ENCODE results near the gene SEMA5B.

Gene SEMA5B

GRCh38 chr3:122962149-122962548 is 65.4 kb downstream of the SEMA5B start:
- no peaks in the 10 kb centered on the region for H3K9me3 ChIP-seq (replicated peaks; ENCODE audit: low read length)
- no peak overlapping the region for H3K9ac ChIP-seq (ENCODE audit: low read depth, low read length)
- H3K4me1 ChIP-seq (ENCODE audit: control insufficient read depth, insufficient read depth, low read length) = no peaks in the 10 kb centered on the region

DNA sequence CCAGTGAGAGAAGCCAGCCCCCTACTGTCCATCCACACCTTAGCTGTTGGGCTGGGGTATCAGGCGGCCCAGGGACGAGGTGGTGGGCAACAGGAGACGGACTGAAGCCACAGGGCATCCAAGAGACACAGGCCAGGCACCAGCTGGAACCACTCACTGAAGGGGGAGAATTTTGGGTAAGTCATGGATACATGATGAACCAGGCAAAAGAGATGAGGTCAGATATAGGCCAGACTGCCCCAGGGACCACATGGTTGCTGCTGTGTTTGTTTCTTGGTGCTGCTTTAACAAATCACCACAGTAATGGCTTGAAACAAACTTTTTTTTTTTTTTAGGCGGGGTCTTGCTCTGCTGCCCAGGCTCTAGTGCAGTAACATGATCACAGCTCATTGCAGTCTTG is 66.4 kb downstream of the SEMA5B start:
- peaks cover 92% of the 10 kb centered on the region for H3K27me3 ChIP-seq (ENCODE audit: control insufficient read depth, insufficient read depth, low read length)
- H3K9ac ChIP-seq (ENCODE audit: low read depth, low read length) = no peak overlapping the region

More at GRCh38 chr3:122962149-122962548, 65.4 kb downstream of the SEMA5B start:
- Histone ChIP-seq H3K27me3 (ENCODE audit: control insufficient read depth, insufficient read depth, low read length) (peaks cover 82% of the 10 kb centered on the region), H3K36me3 (ENCODE audit: insufficient read depth, low read length) (no peaks in the 10 kb centered on the region), H3K4me2 (ENCODE audit: low read length) (no peak overlapping the region), H3K4me3 (ENCODE audit: low read length) (no peak overlapping the region)

GRCh38 chr3:122960652-122961051 is 66.9 kb downstream of the SEMA5B start:
- Histone ChIP-seq H3K4me2 (ENCODE audit: low read length) (no peak overlapping the region), H3K36me3 (ENCODE audit: insufficient read depth, low read length) (no peaks in the 10 kb centered on the region), H3K9ac (ENCODE audit: low read depth, low read length) (no peak overlapping the region), H3K27me3 (ENCODE audit: control insufficient read depth, insufficient read depth, low read length) (peaks cover 93% of the 10 kb centered on the region), H3K4me1 (ENCODE audit: control insufficient read depth, insufficient read depth, low read length) (no peaks in the 10 kb centered on the region), H3K9me3 (replicated peaks; ENCODE audit: low read length) (no peaks in the 10 kb centered on the region), H3K4me3 (ENCODE audit: low read length) (no peak overlapping the region)

More for the DNA sequence above, 66.4 kb downstream of the SEMA5B start:
- Histone ChIP-seq H3K36me3 (ENCODE audit: insufficient read depth, low read length) (no peaks in the 10 kb centered on the region), H3K4me1 (ENCODE audit: control insufficient read depth, insufficient read depth, low read length) (no peaks in the 10 kb centered on the region), H3K4me3 (ENCODE audit: low read length) (no peak overlapping the region), H3K4me2 (ENCODE audit: low read length) (no peak overlapping the region), H3K9me3 (replicated peaks; ENCODE audit: low read length) (no peaks in the 10 kb centered on the region)

- no peak overlapping the region for H3K4me2 ChIP-seq (ENCODE audit: low read length)
- H3K4me1 ChIP-seq (ENCODE audit: control insufficient read depth, insufficient read depth, low read length) = no peaks in the 10 kb centered on the region
- no peaks in the 10 kb centered on the region for H3K9me3 ChIP-seq (replicated peaks; ENCODE audit: low read length)
- H3K4me3 ChIP-seq (ENCODE audit: low read length) = no peak overlapping the region
- H3K27me3 ChIP-seq (ENCODE audit: control insufficient read depth, insufficient read depth, low read length) = peaks cover 89% of the 10 kb centered on the region
- H3K9ac ChIP-seq (ENCODE audit: low read depth, low read length) = no peak overlapping the region
- no peaks in the 10 kb centered on the region for H3K36me3 ChIP-seq (ENCODE audit: insufficient read depth, low read length)
Observed at GRCh38 chr3:122959339-122959738, 68.2 kb downstream of the SEMA5B start.

GRCh38 chr3:122957707-122958689 is 69.6 kb downstream of the SEMA5B start:
- no peaks in the 10 kb centered on the region for H3K4me1 ChIP-seq (ENCODE audit: control insufficient read depth, insufficient read depth, low read length)
- no peaks in the 10 kb centered on the region for H3K9me3 ChIP-seq (replicated peaks; ENCODE audit: low read length)
- H3K4me2 ChIP-seq (ENCODE audit: low read length) = no peak overlapping the region
- H3K4me3 ChIP-seq (ENCODE audit: low read length) = no peak overlapping the region
- no peak overlapping the region for H3K9ac ChIP-seq (ENCODE audit: low read depth, low read length)
- H3K36me3 ChIP-seq (ENCODE audit: insufficient read depth, low read length) = no peaks in the 10 kb centered on the region
- H3K27me3 ChIP-seq (ENCODE audit: control insufficient read depth, insufficient read depth, low read length) = peaks cover 84% of the 10 kb centered on the region

- no peak overlapping the region for H3K4me2 ChIP-seq (ENCODE audit: low read length)
- H3K4me1 ChIP-seq (ENCODE audit: control insufficient read depth, insufficient read depth, low read length) = no peaks in the 10 kb centered on the region
- H3K9ac ChIP-seq (ENCODE audit: low read depth, low read length) = no peak overlapping the region
- no peaks in the 10 kb centered on the region for H3K9me3 ChIP-seq (replicated peaks; ENCODE audit: low read length)
- no peaks in the 10 kb centered on the region for H3K36me3 ChIP-seq (ENCODE audit: insufficient read depth, low read length)
- H3K27me3 ChIP-seq (ENCODE audit: control insufficient read depth, insufficient read depth, low read length) = peaks cover 73% of the 10 kb centered on the region
- no peak overlapping the region for H3K4me3 ChIP-seq (ENCODE audit: low read length)
Observed at GRCh38 chr3:122956693-122957455, 70.7 kb downstream of the SEMA5B start.

DNA sequence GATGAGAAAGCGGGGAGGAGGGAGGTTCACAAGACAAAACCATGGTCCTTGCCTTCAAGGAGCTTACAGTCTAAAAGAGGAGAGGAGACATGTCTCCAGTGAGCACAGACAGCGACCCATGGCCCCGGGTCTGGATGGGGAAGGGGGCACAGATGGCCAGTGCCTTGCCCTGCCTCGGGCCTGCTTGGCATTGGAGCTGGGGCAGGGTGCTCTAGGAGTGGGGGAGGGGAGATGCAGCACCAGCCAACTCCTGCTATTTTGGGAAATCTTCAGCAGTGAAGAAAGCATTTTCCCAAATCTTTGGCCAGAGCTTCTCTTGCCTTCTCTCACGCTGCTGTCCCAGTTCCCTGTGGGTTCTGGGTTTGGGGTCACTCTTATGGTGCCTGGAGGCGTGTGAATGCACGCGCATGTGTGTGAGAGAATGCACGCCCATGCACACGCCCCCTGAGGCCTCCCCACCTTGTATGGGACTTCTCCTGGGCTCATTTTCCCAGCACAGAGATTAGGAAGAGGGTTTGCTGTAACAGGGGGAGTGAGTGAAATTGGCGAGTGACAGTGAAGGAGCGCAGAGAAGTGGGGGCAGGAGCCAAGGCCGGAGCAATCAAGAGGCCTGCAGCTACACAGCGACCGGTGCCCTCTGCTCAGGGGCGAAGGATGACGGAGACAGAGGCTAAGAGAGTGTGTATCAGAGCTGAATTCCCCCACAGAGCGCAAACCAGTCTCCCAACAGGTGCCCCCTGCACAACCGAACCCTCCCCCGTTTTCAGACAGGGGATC is 71.5 kb downstream of the SEMA5B start:
- no peaks in the 10 kb centered on the region for H3K4me1 ChIP-seq (ENCODE audit: control insufficient read depth, insufficient read depth, low read length)
- peaks cover 65% of the 10 kb centered on the region for H3K27me3 ChIP-seq (ENCODE audit: control insufficient read depth, insufficient read depth, low read length)
- no peak overlapping the region for H3K4me3 ChIP-seq (ENCODE audit: low read length)
- no peaks in the 10 kb centered on the region for H3K36me3 ChIP-seq (ENCODE audit: insufficient read depth, low read length)
- no peaks in the 10 kb centered on the region for H3K9me3 ChIP-seq (replicated peaks; ENCODE audit: low read length)
- no peak overlapping the region for H3K9ac ChIP-seq (ENCODE audit: low read depth, low read length)
- no peak overlapping the region for H3K4me2 ChIP-seq (ENCODE audit: low read length)

DNA sequence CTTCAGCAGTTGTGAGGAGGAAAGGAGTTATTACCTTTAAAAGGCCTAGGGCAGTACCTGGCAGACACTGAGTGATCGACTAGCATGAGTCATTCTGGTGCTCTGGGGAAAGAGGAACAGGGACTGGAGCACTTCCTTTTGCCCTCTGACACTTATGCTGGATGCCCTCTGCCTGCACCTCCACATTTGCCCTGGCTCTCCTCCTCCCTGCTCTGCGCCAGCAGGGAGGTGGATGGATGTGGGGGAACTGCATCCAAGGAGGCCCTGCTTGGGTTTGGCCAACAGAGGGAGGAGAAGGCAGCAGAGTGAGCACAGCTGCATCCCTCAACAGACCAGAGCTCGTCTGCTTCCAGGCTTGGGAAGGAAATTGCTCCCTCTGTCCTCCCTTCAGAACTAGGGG is 75.0 kb downstream of the SEMA5B start:
- Histone ChIP-seq H3K4me3 (ENCODE audit: low read length) (no peak overlapping the region), H3K4me2 (ENCODE audit: low read length) (no peak overlapping the region), H3K27me3 (ENCODE audit: control insufficient read depth, insufficient read depth, low read length) (peaks cover 52% of the 10 kb centered on the region), H3K36me3 (ENCODE audit: insufficient read depth, low read length) (no peaks in the 10 kb centered on the region), H3K4me1 (ENCODE audit: control insufficient read depth, insufficient read depth, low read length) (no peaks in the 10 kb centered on the region), H3K9me3 (replicated peaks; ENCODE audit: low read length) (no peaks in the 10 kb centered on the region), H3K9ac (ENCODE audit: low read depth, low read length) (no peak overlapping the region)

GRCh38 chr3:122948408-122948807 is 79.2 kb downstream of the SEMA5B start:
- no peaks in the 10 kb centered on the region for H3K36me3 ChIP-seq (ENCODE audit: insufficient read depth, low read length)
- H3K27me3 ChIP-seq (ENCODE audit: control insufficient read depth, insufficient read depth, low read length) = peaks cover 43% of the 10 kb centered on the region
- H3K9me3 ChIP-seq (replicated peaks; ENCODE audit: low read length) = no peaks in the 10 kb centered on the region
- no peak overlapping the region for H3K9ac ChIP-seq (ENCODE audit: low read depth, low read length)
- H3K4me1 ChIP-seq (ENCODE audit: control insufficient read depth, insufficient read depth, low read length) = no peaks in the 10 kb centered on the region
- no peak overlapping the region for H3K4me2 ChIP-seq (ENCODE audit: low read length)
- H3K4me3 ChIP-seq (ENCODE audit: low read length) = no peak overlapping the region

GRCh38 chr3:122947738-122948137 is 79.8 kb downstream of the SEMA5B start:
- Histone ChIP-seq H3K4me2 (ENCODE audit: low read length) (no peak overlapping the region), H3K4me1 (ENCODE audit: control insufficient read depth, insufficient read depth, low read length) (no peaks in the 10 kb centered on the region), H3K9ac (ENCODE audit: low read depth, low read length) (no peak overlapping the region), H3K36me3 (ENCODE audit: insufficient read depth, low read length) (no peaks in the 10 kb centered on the region), H3K9me3 (replicated peaks; ENCODE audit: low read length) (no peaks in the 10 kb centered on the region), H3K4me3 (ENCODE audit: low read length) (no peak overlapping the region), H3K27me3 (ENCODE audit: control insufficient read depth, insufficient read depth, low read length) (peaks cover 44% of the 10 kb centered on the region)

DNA sequence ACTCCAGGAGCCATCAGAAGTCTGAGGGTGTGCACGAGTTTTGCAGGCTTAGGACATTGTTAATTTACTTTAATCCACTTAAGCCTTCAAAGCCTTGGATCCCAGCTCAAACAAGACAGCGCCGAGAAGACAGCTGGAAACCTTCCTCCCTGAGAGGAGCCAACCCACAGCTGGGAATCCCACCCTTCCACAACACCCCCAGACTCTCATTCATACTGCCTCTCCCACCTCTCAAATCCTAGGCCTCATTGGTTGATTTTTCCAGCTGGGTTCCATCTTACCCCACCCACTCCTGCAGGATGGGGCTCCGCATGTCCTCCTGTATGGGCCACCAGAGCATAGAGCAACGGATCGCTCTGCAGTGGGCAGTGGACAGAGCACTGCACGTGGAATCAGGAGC is 80.4 kb downstream of the SEMA5B start:
- Histone ChIP-seq H3K9me3 (replicated peaks; ENCODE audit: low read length) (no peaks in the 10 kb centered on the region), H3K9ac (ENCODE audit: low read depth, low read length) (no peak overlapping the region), H3K4me1 (ENCODE audit: control insufficient read depth, insufficient read depth, low read length) (no peaks in the 10 kb centered on the region), H3K4me3 (ENCODE audit: low read length) (no peak overlapping the region), H3K27me3 (ENCODE audit: control insufficient read depth, insufficient read depth, low read length) (peaks cover 49% of the 10 kb centered on the region), H3K36me3 (ENCODE audit: insufficient read depth, low read length) (no peaks in the 10 kb centered on the region), H3K4me2 (ENCODE audit: low read length) (no peak overlapping the region)
